IPS-18a (cell line): Measurements from ENCODE around the gene TMC1.
"Not testable (repeated sequence)": the region's sequence is repeated elsewhere in the genome, so short reads cannot be mapped to it uniquely, and the experiment has no call there.

Experiments
- H3K27ac ChIP-seq: one replicate; pipeline ENCODE4 v1.5.1; 2013; ENCODE audit warnings: low read length
- H3K27me3 ChIP-seq: one replicate; pipeline ENCODE4 v1.6.1; 2013; ENCODE audit warnings: mild to moderate bottlenecking, low read length; ENCODE audit not compliant: control insufficient read depth, insufficient read depth
- H3K36me3 ChIP-seq: one replicate; pipeline ENCODE4 v1.6.1; 2013; ENCODE audit warnings: low read depth, low read length; ENCODE audit not compliant: control insufficient read depth
- H3K4me1 ChIP-seq: one replicate; pipeline ENCODE4 v1.6.1; 2013; ENCODE audit warnings: low read depth, low read length; ENCODE audit not compliant: control insufficient read depth
- H3K4me3 ChIP-seq: one replicate; pipeline ENCODE4 v1.5.1; 2013; ENCODE audit warnings: low read length
- H3K9ac ChIP-seq: one replicate; pipeline ENCODE4 v1.6.1; 2013; ENCODE audit warnings: mild to moderate bottlenecking, low read length, moderate library complexity
- H3K9me3 ChIP-seq: one replicate; pipeline ENCODE4 v1.6.1; 2013; ENCODE audit warnings: low read depth, low read length; ENCODE audit not compliant: control insufficient read depth

TMC1 gene

GRCh38 chr9:72789885-72790284 lies 268.5 kb downstream of the TMC1 start:
- no peak overlapping the region for H3K4me3 ChIP-seq
- no peaks in the 10 kb centered on the region for H3K9me3 ChIP-seq
- no peak overlapping the region for H3K9ac ChIP-seq
- H3K4me1 ChIP-seq = no peaks in the 10 kb centered on the region
- no peaks in the 10 kb centered on the region for H3K36me3 ChIP-seq
- H3K27me3 ChIP-seq = no peaks in the 10 kb centered on the region
- H3K27ac ChIP-seq = no peak overlapping the region

GRCh38 chr9:72790989-72791388 lies 269.6 kb downstream of the TMC1 start:
- no peak overlapping the region for H3K4me3 ChIP-seq

GRCh38 chr9:72791436-72791835 lies 270.0 kb downstream of the TMC1 start:
- Histone ChIP-seq H3K9me3 (no peaks in the 10 kb centered on the region), H3K4me3 (no peak overlapping the region), H3K4me1 (no peaks in the 10 kb centered on the region), H3K27me3 (no peaks in the 10 kb centered on the region), H3K27ac (no peak overlapping the region), H3K36me3 (no peaks in the 10 kb centered on the region), H3K9ac (no peak overlapping the region)

More at GRCh38 chr9:72790989-72791388, 269.6 kb downstream of the TMC1 start:
- Histone ChIP-seq H3K4me1 (no peaks in the 10 kb centered on the region), H3K9ac (no peak overlapping the region), H3K36me3 (no peaks in the 10 kb centered on the region), H3K27ac (no peak overlapping the region), H3K9me3 (no peaks in the 10 kb centered on the region), H3K27me3 (no peaks in the 10 kb centered on the region)

- no peak overlapping the region for H3K4me3 ChIP-seq
- no peak overlapping the region for H3K9ac ChIP-seq
- H3K9me3 ChIP-seq = no peaks in the 10 kb centered on the region
- H3K27me3 ChIP-seq = no peaks in the 10 kb centered on the region
- H3K27ac ChIP-seq = no peak overlapping the region
- no peaks in the 10 kb centered on the region for H3K4me1 ChIP-seq
- no peaks in the 10 kb centered on the region for H3K36me3 ChIP-seq
Observed at GRCh38 chr9:72794946-72795345, 273.5 kb downstream of the TMC1 start.

- H3K27ac ChIP-seq = no peak overlapping the region
- H3K9me3 ChIP-seq = no peaks in the 10 kb centered on the region
- H3K4me3 ChIP-seq = no peak overlapping the region
- no peaks in the 10 kb centered on the region for H3K36me3 ChIP-seq
- no peak overlapping the region for H3K9ac ChIP-seq
- H3K4me1 ChIP-seq = peaks cover 4% of the 10 kb centered on the region
- no peaks in the 10 kb centered on the region for H3K27me3 ChIP-seq
Observed at GRCh38 chr9:72800328-72800994, 279.1 kb downstream of the TMC1 start.

GRCh38 chr9:72805238-72805637 lies 283.8 kb downstream of the TMC1 start:
- Histone ChIP-seq H3K4me1 (peaks cover under 1% of the 10 kb centered on the region), H3K27ac (no peak overlapping the region), H3K9me3 (no peaks in the 10 kb centered on the region), H3K36me3 (no peaks in the 10 kb centered on the region), H3K4me3 (no peak overlapping the region), H3K9ac (no peak overlapping the region), H3K27me3 (no peaks in the 10 kb centered on the region)

GRCh38 chr9:72806313-72806809 lies 285.0 kb downstream of the TMC1 start:
- not testable (repeated sequence) for H3K36me3 ChIP-seq, H3K27ac ChIP-seq, H3K9me3 ChIP-seq, H3K4me1 ChIP-seq, H3K27me3 ChIP-seq, H3K4me3 ChIP-seq, H3K9ac ChIP-seq

- H3K9ac ChIP-seq = no peak overlapping the region
- no peaks in the 10 kb centered on the region for H3K36me3 ChIP-seq
- no peak overlapping the region for H3K4me3 ChIP-seq
- H3K9me3 ChIP-seq = no peaks in the 10 kb centered on the region
- no peak overlapping the region for H3K27ac ChIP-seq
- no peaks in the 10 kb centered on the region for H3K27me3 ChIP-seq
- no peaks in the 10 kb centered on the region for H3K4me1 ChIP-seq
Observed at GRCh38 chr9:72807765-72808445, 286.5 kb downstream of the TMC1 start.

- Histone ChIP-seq H3K4me1 (no peaks in the 10 kb centered on the region), H3K4me3 (no peak overlapping the region), H3K9ac (no peak overlapping the region), H3K27ac (no peak overlapping the region), H3K9me3 (no peaks in the 10 kb centered on the region), H3K36me3 (no peaks in the 10 kb centered on the region), H3K27me3 (no peaks in the 10 kb centered on the region)
Observed at GRCh38 chr9:72808446-72808768, 287.0 kb downstream of the TMC1 start.

- H3K27me3 ChIP-seq = no peaks in the 10 kb centered on the region
- no peaks in the 10 kb centered on the region for H3K9me3 ChIP-seq
- H3K4me3 ChIP-seq = no peak overlapping the region
- no peaks in the 10 kb centered on the region for H3K36me3 ChIP-seq
- H3K9ac ChIP-seq = no peak overlapping the region
- H3K4me1 ChIP-seq = no peaks in the 10 kb centered on the region
- H3K27ac ChIP-seq = no peak overlapping the region
Observed at GRCh38 chr9:72809586-72809985, 288.2 kb downstream of the TMC1 start.

GRCh38 chr9:72812559-72813111 lies 291.2 kb downstream of the TMC1 start:
- no peak overlapping the region for H3K27ac ChIP-seq
- H3K36me3 ChIP-seq = no peaks in the 10 kb centered on the region
- no peaks in the 10 kb centered on the region for H3K9me3 ChIP-seq
- H3K4me1 ChIP-seq = no peaks in the 10 kb centered on the region
- H3K4me3 ChIP-seq = no peak overlapping the region
- H3K27me3 ChIP-seq = no peaks in the 10 kb centered on the region
- no peak overlapping the region for H3K9ac ChIP-seq

- H3K4me1 ChIP-seq = no peaks in the 10 kb centered on the region
- H3K9me3 ChIP-seq = no peaks in the 10 kb centered on the region
- no peaks in the 10 kb centered on the region for H3K36me3 ChIP-seq
- no peaks in the 10 kb centered on the region for H3K27me3 ChIP-seq
- no peak overlapping the region for H3K4me3 ChIP-seq
- H3K27ac ChIP-seq = no peak overlapping the region
- no peak overlapping the region for H3K9ac ChIP-seq
Observed at GRCh38 chr9:72813544-72813943, 292.1 kb downstream of the TMC1 start.
